Measurements from ENCODE around the gene USP5. TPM values are rescaled to one million over a fixed set of nuclear protein-coding genes. Genes with fewer than 3 reads are reported as not detected.
"Not testable (repeated sequence)": the region's sequence is repeated elsewhere in the genome, so short reads cannot be mapped to it uniquely, and the experiment has no call there.

USP5 gene
- total RNA-seq, 1 donor = 16.4 TPM

- Histone ChIP-seq H3K27me3 (ENCODE audit: insufficient read depth, low read length) (no peaks in the 10 kb centered on the region), H3K4me1 (ENCODE audit: insufficient read depth, low read length) (peaks cover 15% of the 10 kb centered on the region), H3K9me3 (ENCODE audit: low read depth, low read length) (no peaks in the 10 kb centered on the region), H3K4me3 (ENCODE audit: low read length) (no peak overlapping the region)
Measured at GRCh38 chr12:6899427-6899826, 47.5 kb downstream of the USP5 start.

- Histone ChIP-seq H3K4me3 (ENCODE audit: low read length) (no peak overlapping the region), H3K9me3 (ENCODE audit: low read depth, low read length) (no peaks in the 10 kb centered on the region), H3K27me3 (ENCODE audit: insufficient read depth, low read length) (no peaks in the 10 kb centered on the region), H3K4me1 (ENCODE audit: insufficient read depth, low read length) (peaks cover 16% of the 10 kb centered on the region)
Measured at GRCh38 chr12:6899837-6900519, 48.0 kb downstream of the USP5 start.

- H3K27me3 ChIP-seq (ENCODE audit: insufficient read depth, low read length) = no peaks in the 10 kb centered on the region
- H3K4me1 ChIP-seq (ENCODE audit: insufficient read depth, low read length) = peaks cover 24% of the 10 kb centered on the region
- H3K9me3 ChIP-seq (ENCODE audit: low read depth, low read length) = no peaks in the 10 kb centered on the region
- H3K4me3 ChIP-seq (ENCODE audit: low read length) = no peak overlapping the region
Measured at GRCh38 chr12:6902448-6902847, 50.5 kb downstream of the USP5 start.

GRCh38 chr12:6903722-6904121, 51.8 kb downstream of the USP5 start:
- no peak overlapping the region for H3K4me3 ChIP-seq (ENCODE audit: low read length)
- H3K9me3 ChIP-seq (ENCODE audit: low read depth, low read length) = no peaks in the 10 kb centered on the region
- H3K4me1 ChIP-seq (ENCODE audit: insufficient read depth, low read length) = peaks cover 24% of the 10 kb centered on the region
- H3K27me3 ChIP-seq (ENCODE audit: insufficient read depth, low read length) = no peaks in the 10 kb centered on the region

- no peaks in the 10 kb centered on the region for H3K9me3 ChIP-seq (ENCODE audit: low read depth, low read length)
- H3K27me3 ChIP-seq (ENCODE audit: insufficient read depth, low read length) = no peaks in the 10 kb centered on the region
- H3K4me3 ChIP-seq (ENCODE audit: low read length) = peak within 1 kb of the TSS; percentile 56
- peaks cover 24% of the 10 kb centered on the region for H3K4me1 ChIP-seq (ENCODE audit: insufficient read depth, low read length)
Measured at GRCh38 chr12:6904280-6905276, 52.6 kb downstream of the USP5 start, which contains the start of gene LRRC23. LRRC23 (plus strand) TSS chr12:6904822; CDS start chr12:6905634, 812 bp downstream.

- Histone ChIP-seq H3K4me1 (ENCODE audit: insufficient read depth, low read length) (peaks cover 15% of the 10 kb centered on the region), H3K9me3 (ENCODE audit: low read depth, low read length) (no peaks in the 10 kb centered on the region), H3K4me3 (ENCODE audit: low read length) (no peak overlapping the region), H3K27me3 (ENCODE audit: insufficient read depth, low read length) (no peaks in the 10 kb centered on the region)
Measured at GRCh38 chr12:6905414-6906040, 53.6 kb downstream of the USP5 start.

GRCh38 chr12:6908141-6908540, 56.2 kb downstream of the USP5 start:
- not testable (repeated sequence) for H3K9me3 ChIP-seq (ENCODE audit: low read depth, low read length); H3K27me3 ChIP-seq (ENCODE audit: insufficient read depth, low read length); H3K4me3 ChIP-seq (ENCODE audit: low read length)
- H3K4me1 ChIP-seq (ENCODE audit: insufficient read depth, low read length) = peaks cover 15% of the 10 kb centered on the region

- peaks cover 9% of the 10 kb centered on the region for H3K27me3 ChIP-seq (ENCODE audit: insufficient read depth, low read length)
- H3K4me3 ChIP-seq (ENCODE audit: low read length) = no peak overlapping the region
- no peaks in the 10 kb centered on the region for H3K9me3 ChIP-seq (ENCODE audit: low read depth, low read length)
- peaks cover 18% of the 10 kb centered on the region for H3K4me1 ChIP-seq (ENCODE audit: insufficient read depth, low read length)
Measured at GRCh38 chr12:6909421-6910145, 57.6 kb downstream of the USP5 start.

- Histone ChIP-seq H3K4me3 (ENCODE audit: low read length) (no peak overlapping the region), H3K27me3 (ENCODE audit: insufficient read depth, low read length) (peaks cover 11% of the 10 kb centered on the region), H3K4me1 (ENCODE audit: insufficient read depth, low read length) (peaks cover 17% of the 10 kb centered on the region), H3K9me3 (ENCODE audit: low read depth, low read length) (no peaks in the 10 kb centered on the region)
Measured at GRCh38 chr12:6912164-6912935, 60.4 kb downstream of the USP5 start.

- Histone ChIP-seq H3K4me1 (ENCODE audit: insufficient read depth, low read length) (peaks cover 17% of the 10 kb centered on the region), H3K9me3 (ENCODE audit: low read depth, low read length) (no peaks in the 10 kb centered on the region), H3K27me3 (ENCODE audit: insufficient read depth, low read length) (peaks cover 11% of the 10 kb centered on the region), H3K4me3 (ENCODE audit: low read length) (peak within 1 kb of the TSS; percentile 43)
Measured at GRCh38 chr12:6914246-6914946, 62.4 kb downstream of the USP5 start, which contains the start of gene ENO2. ENO2 (plus strand) TSS chr12:6914580; CDS start chr12:6915833, 1,253 bp downstream.

GRCh38 chr12:6914947-6915788, 63.2 kb downstream of the USP5 start:
- Histone ChIP-seq H3K9me3 (ENCODE audit: low read depth, low read length) (no peaks in the 10 kb centered on the region), H3K27me3 (ENCODE audit: insufficient read depth, low read length) (peaks cover 11% of the 10 kb centered on the region), H3K4me3 (ENCODE audit: low read length) (peak overlapping the region; percentile 43), H3K4me1 (ENCODE audit: insufficient read depth, low read length) (peaks cover 17% of the 10 kb centered on the region)

- Histone ChIP-seq H3K4me3 (ENCODE audit: low read length) (no peak overlapping the region), H3K27me3 (ENCODE audit: insufficient read depth, low read length) (peaks cover 11% of the 10 kb centered on the region), H3K9me3 (ENCODE audit: low read depth, low read length) (no peaks in the 10 kb centered on the region)
Measured at GRCh38 chr12:6915789-6916285, 63.9 kb downstream of the USP5 start.

More at GRCh38 chr12:6915789-6916285, 63.9 kb downstream of the USP5 start:
- peaks cover 17% of the 10 kb centered on the region for H3K4me1 ChIP-seq (ENCODE audit: insufficient read depth, low read length)

All from mononuclear cell (primary cell).